AML-193 (cell line): Measurements from ENCODE around the gene MYLK.
"Not testable (repeated sequence)": the region's sequence is repeated elsewhere in the genome, so short reads cannot be mapped to it uniquely, and the experiment has no call there.

Source experiments
- DNase-seq, 2 experiments: peaks; one replicate each; lab custom pipeline; 2025; lab: John Stamatoyannopoulos, UW

Gene MYLK

GRCh38 chr3:123884203-123884831, at the start of gene MYLK:
Gene MYLK, minus strand, starts transcription at chr3:123884332. Its CDS starts 90,491 bp downstream, at chr3:123793841.
- DNase-seq, result no peak

GRCh38 chr3:123930445-123930844, 46.3 kb upstream of the MYLK start:
- no peak for DNase-seq

- no peak for DNase-seq
These were observed 45.2 kb upstream of the MYLK start for GRCh38 chr3:123929325-123929724.

GRCh38 chr3:123926396-123926795, 42.3 kb upstream of the MYLK start:
- DNase-seq, result no peak

GRCh38 chr3:123920868-123921267, 36.7 kb upstream of the MYLK start:
- DNase-seq, result no peak

- no peak for DNase-seq
These were observed 36.3 kb upstream of the MYLK start for GRCh38 chr3:123920383-123920782.

- no peak for DNase-seq
These were observed 35.2 kb upstream of the MYLK start for GRCh38 chr3:123919353-123919752.

- no peak for DNase-seq
These were observed 30.7 kb upstream of the MYLK start for GRCh38 chr3:123914829-123915228.

GRCh38 chr3:123909785-123910184, 25.7 kb upstream of the MYLK start:
- no peak for DNase-seq

- no peak for DNase-seq
These were observed 23.6 kb upstream of the MYLK start for GRCh38 chr3:123907720-123908119.

GRCh38 chr3:123899300-123899865, 15.3 kb upstream of the MYLK start:
- no peak for DNase-seq

- DNase-seq, result no peak
These were observed 8.9 kb upstream of the MYLK start for GRCh38 chr3:123893012-123893411.

- no peak for DNase-seq
These were observed 8.1 kb upstream of the MYLK start for GRCh38 chr3:123892195-123892594.

- DNase-seq, result not testable (repeated sequence)
These were observed 6.9 kb upstream of the MYLK start for GRCh38 chr3:123890991-123891390.

GRCh38 chr3:123890162-123890561, 6.0 kb upstream of the MYLK start:
- DNase-seq, result not testable (repeated sequence)

GRCh38 chr3:123884993-123885392, 861 bp upstream of the MYLK start:
- DNase-seq, result no peak

GRCh38 chr3:123883701-123884202, 380 bp downstream of the MYLK start:
- no peak for DNase-seq

GRCh38 chr3:123883111-123883510, 1.0 kb downstream of the MYLK start:
- DNase-seq, result no peak

- no peak for DNase-seq
These were observed 2.4 kb downstream of the MYLK start for GRCh38 chr3:123881771-123882170.

- peak; percentile 11 to 34 for DNase-seq
These were observed 3.1 kb downstream of the MYLK start for GRCh38 chr3:123880998-123881561.

- DNase-seq, result no peak
These were observed 5.3 kb downstream of the MYLK start for GRCh38 chr3:123878807-123879206.

- DNase-seq, result no peak
These were observed 6.2 kb downstream of the MYLK start for GRCh38 chr3:123877965-123878364.

GRCh38 chr3:123877466-123877865, 6.7 kb downstream of the MYLK start:
- DNase-seq, result no peak
